DMS 273 treated with DMSO at 0.1 percent for 48 hours (cell line): ENCODE results near the gene TSPAN10.
"Not testable (repeated sequence)": the region's sequence is repeated elsewhere in the genome, so short reads cannot be mapped to it uniquely, and the experiment has no call there.

Experiments
- DNase-seq: peaks from one replicate; lab custom pipeline; 2025; lab: John Stamatoyannopoulos, UW

TSPAN10 gene

DNA sequence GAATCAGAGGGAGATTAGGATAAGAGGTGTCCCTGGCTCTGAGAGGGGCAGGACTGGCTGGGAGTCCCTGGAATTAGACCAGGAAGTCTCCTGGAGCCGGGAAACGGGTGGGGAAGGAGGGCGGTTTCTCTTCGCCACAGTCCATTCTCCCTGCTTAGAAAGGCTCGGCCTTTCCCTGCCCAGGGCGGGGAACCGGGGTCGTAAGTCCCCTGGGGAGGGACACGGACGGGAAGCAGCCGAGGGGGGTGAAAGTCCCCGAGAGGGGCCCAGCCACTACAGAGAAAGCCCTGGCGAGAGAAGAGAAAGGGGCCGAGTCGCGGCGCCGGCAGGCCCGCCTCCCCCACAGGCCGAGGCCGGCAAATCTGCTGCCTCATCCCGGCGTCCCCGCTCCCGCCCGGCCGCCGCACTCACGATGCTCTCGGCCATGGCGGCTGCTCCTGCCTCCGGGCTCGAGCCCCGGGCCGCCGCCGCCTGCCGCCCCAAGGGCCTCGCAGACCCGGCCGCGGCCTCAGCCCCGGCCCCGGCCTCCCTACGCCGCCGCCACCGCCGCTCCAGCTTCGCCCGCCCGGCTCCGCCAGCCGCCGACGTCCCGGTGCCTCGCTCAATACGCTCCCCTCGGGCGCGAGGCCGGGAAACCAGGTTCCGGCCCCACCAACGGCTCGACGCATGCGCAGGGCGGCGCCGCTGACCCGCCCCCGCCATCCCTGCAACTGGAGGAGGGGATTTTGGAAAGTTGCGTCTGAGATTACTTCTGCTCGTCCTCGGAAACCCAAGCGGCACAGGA, at the start of gene TSPAN10, which contains the start of gene NPLOC4:
Gene TSPAN10 (plus strand): TSS at position 692 of the 784 bp plus-strand sequence. CDS start 5,217 bp downstream, outside the sequence.
Gene NPLOC4 (minus strand): TSS at position 608 of the 784 bp plus-strand sequence. CDS start 182 bp downstream, at position 426.
- peak; percentile 55 for DNase-seq

DNA sequence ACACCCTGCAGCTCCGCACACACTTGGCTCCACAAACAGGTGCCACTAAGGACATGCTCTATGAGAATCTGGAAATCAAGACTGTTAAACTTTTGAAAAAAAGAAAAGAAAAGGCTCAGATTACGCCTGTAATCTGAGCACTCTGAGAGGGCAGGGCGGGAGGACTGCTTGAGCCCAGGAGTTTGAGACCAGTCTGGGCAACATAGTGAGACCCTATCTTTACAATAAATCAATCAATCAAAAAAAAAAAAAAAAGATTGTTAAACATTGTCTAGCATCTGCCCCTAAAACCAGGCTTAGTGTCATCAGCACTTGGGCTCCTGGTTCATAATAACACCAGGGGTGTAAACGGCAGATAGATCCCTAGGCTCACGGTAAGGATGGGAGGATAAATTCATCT, 47.4 kb upstream of the TSPAN10 start:
- DNase-seq: no peak

DNA sequence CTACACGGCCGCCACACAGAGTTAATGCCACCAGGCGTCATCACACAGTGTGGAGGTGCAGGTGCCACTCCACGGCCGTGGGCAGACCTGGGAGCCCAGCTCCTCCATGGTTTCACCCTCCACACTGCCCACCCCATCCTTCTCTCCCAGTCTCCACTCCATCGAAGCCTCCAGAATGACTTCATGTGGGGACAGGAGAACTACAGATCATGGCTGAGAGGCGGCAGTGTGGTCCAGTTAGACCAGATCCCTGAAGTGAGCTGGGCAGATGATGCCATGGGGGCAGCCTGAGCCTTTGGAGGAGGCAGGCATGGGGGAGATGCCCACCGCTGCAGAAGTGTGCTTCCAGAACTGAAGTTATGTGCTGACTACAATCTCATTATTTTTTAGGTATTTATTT, 46.9 kb upstream of the TSPAN10 start:
- DNase-seq: no peak

DNA sequence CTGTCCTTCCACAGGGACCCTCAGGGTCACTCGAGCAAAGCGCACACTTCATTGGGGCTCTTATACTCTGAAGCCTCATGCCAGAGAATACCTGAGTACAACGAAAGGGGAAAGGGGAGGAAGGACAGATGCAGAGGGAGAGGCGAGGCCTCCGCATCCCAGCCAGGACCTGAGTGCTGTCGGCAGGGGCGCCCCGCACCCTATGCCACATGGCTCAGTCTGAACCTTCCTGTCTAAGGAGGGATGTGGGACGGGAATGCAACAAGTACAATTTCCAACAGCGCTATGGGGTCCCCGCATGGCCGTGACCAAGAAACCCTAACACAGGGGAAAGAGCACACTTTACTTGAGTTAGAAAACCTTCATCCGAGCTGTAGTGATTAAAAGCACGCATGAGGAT, 45.0 kb upstream of the TSPAN10 start:
- no peak for DNase-seq

DNA sequence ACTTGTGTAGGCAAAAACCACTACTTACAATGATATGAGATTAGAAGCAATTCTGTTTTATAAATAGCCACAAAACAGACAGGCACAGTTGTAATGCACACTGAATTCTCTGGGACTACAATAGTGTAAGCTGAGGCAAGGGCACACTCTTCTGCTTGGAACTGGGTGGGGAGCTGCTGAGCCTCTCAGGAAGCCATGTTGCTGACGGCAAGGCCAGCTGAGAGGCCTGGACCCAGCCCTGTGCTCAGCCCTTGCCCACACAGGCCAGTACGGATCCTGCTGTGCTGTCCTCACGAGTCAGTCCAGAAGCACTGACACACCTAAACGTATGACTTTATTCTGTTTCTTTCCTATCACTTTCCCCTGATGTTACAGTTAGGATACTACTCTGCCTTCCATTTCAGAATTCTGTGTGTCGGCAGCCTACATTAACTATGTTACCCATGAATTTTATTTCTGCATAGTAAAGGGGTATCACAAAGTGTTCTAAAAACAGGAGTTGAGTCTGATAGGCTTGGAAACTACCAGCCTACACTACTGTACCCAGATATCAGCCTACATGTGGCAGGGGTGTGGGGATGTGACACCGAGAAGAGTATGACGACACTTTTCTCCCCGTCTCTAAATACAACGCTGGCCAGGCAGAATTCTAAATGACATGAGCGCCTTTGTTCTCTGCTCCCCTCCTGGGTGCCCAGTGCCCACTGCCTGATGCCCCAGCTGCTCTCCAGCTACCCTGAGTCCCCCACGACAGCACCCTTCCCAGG, 43.7 kb upstream of the TSPAN10 start:
- DNase-seq: no peak

DNA sequence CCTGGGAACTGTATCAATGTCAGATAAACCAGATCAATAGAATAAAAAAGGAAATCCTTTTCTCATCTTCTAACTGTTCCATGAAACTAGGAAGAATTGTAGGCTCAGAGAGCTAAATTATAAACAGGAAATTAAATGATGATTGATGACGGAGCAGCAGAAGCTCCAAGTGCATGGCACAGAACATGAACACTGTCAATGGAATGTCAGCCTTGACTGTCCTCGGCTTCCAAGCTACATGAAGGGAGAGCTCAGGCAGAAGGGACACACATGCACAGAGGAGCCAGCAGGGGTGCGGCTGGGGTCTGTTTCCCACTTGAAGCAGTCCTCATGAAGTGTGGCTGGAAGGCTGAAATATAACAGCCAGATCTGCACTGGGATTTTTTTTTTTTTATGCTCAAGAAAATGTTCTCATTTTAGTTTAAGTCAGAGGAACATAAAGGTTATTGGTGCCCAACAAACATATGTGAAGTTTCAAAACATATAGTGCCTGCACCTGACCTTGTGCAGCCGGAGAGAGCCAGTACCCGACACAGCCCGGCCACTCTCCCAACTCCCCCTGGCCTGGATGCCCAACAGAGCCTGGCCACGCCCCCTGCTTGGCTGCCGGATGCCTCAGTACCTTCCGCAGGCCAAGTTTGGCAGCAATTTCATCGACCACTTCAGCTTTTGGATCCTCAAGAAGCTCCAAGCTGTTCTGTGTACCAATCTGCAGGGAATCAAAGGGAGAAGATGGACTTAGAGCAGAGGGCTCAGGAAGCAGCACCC, 37.1 kb upstream of the TSPAN10 start:
- no peak for DNase-seq

DNA sequence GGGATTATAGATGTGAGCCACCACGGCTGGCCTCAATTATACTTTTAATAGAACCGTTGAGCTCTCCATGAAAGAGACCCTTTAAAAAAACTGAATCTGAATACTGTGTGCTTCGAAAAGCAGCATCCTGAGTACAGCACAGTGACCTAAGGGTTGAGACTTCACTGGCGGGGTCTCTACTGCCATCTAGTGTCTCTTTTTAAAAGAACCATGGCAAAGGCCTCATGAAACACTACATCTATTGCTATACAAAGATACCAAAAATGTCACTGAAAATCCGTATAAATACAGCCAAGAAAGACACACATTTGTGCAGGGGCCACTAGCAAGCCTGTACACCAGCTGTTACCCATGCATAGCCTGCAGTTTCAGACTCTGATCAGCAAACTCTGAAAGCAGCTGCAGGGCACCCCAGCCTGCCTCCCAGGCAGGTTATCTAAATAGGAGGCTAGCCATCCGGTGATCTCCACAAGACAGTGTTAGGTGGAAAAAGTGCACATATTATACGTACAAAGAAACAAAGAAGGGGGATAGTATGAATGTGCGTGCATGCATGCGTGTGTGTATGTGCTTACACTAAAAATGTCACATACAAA, 35.4 kb upstream of the TSPAN10 start:
- peak; percentile 14 for DNase-seq

DNA sequence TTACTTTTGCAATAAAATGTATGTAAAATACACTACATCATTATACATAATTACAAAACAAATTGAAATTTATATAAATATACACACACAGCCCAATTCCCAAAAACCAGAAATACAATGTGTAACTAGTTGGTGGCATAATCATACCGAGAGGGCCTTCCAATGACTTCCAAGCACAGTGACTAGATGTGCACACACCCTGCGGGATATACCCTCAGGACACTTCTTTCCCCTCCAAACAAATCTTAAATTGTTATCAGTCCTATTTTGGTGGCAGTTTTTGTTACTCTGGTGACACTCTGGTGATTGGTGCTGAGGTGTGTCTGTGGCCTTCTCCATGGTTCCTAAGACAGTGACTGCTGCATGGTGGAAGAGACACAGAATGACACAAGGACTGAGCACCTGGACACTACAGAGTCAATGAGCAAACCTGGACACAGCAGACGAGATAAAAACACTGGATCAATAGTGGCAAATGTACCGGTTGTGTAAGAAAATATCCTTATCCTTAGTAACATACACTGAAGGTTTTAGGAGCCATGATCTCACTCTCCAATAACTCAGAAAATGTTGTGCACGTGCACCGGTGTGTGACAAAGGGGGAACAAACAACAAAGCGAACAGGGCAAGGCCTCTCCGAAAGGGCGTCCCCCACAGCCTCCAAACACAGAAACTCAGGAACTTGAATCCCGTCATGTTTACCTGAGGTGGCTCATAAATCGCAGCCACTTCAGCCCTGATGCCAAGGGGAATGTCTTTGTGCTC, 33.0 kb upstream of the TSPAN10 start:
- no peak for DNase-seq

DNA sequence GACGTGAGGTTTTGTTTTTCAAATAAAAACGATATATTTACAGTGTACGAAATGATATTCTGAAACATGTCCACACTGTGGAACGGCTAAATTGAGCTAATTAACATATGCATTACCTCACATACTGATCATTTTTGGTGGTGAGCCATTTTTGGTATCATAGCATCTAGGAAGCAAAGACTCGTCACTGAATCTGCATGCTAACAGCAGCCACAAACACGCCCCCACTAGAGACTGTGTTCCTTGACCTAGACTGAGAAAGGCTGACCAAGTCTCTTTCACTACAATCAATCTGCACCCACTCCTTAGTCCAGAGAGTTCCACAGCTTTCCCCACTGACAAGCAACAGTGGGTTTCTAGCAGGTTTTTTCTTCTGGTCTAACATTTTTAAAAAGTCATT, 29.6 kb upstream of the TSPAN10 start:
- no peak for DNase-seq

DNA sequence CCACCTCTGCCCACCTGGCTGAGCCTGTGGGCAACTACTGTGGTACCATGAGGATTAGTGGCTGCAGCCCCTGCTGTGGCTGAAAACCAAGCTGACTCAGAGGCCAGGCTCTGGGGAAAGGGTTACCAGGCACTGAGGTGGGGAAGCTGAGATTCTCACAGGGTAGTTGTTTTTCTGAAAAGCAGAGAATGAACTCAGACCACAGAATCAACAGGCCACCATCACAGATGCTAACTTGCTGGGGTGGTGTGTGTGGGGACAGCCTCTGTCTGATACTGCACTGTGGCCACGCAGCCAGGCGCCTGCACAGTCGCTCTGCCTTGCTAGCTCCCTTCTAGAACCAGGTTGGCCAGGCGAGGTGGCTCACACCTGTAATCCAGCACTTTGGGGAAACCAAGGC, 28.9 kb upstream of the TSPAN10 start:
- DNase-seq: no peak

DNA sequence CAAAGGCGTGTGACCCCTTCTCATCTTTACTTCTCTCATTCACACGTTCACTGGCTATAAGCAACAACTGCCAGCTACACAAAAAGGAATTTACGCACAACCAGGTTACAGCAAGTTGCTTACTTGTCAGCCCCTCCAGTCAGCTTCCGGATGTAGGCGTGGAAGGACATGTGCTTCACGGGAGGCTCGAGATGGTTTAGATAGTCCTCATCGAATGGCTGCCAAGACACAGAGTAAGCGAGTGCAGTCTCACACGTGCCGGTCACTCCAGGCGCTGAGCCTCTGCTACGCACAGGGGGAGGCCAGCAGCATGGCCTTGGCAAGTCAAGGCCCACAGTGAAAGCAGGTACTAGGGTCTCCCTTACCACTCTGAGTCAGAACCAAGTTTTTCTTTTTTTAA, 28.4 kb upstream of the TSPAN10 start:
- no peak for DNase-seq

DNA sequence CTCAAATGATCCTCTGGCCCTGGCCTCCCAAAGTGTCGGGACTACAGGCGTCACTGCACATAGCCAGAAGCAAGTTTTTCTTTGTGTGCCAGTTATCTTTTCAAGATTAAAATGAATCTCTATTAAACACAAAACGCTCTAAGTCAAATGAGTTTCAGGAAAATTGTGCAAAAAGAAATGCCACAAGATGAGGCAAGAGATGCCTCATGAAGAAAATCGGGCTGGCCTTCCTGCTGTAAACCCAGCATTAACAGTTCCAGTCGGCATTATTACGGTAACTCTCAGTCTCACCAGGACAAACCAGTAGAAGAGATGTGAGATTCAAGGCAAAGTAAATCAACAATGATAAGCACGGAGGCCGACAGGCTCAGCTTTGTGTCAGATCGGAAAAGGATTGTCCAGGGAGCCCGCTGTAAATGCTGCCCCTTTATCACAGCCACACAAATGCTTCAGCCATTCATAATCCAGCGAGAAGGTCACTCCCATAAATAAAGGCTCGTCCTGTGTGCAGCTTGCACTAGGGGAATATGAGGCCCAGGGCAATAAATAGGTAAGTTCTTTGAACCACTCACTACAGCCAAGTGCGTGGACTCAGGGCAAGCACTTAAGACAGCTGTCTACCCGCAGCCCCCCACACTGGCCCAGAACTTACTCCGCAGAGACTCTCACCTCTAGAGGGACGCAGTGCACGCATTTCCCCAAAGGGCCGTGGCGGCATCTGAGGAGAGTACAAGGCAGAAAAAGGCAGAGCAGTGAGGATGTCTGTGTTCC, 27.3 kb upstream of the TSPAN10 start:
- no peak for DNase-seq

DNA sequence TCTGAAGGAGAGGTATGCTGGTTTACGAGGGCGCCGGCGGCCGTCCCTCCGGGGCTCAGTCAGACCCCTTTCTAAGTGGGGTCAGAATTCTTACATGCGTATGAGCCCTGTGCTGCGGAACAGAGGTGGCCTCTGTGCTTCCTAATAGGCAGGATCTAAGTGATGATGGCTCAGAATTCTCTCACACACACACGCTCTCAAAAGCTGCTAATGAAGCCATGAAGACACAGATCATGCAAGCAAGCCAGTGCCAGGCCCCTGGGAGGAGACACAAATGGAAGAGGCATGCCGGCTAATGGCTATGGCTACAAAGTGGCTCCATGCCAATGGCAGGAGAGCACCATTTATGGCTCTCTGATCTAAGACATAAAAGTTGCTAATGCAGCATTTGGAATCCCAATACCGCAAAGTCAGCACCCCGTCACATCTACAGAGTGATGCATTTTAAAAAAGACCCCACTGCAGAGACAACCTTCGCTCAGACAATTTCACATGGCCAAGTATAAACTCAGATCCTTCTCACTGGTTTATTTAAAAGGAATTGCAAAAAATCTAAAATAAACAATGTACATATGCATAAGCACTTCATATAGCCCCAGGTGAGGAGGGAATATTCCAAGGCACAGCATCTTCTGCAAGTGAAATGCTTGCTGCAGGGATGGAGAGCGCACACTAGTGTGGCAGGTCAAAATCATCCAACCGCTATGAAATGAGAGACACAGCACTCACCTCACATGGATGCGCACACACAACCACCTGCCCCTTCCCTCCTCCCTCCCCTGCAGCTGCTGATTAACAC, 24.6 kb upstream of the TSPAN10 start:
- DNase-seq: no peak

DNA sequence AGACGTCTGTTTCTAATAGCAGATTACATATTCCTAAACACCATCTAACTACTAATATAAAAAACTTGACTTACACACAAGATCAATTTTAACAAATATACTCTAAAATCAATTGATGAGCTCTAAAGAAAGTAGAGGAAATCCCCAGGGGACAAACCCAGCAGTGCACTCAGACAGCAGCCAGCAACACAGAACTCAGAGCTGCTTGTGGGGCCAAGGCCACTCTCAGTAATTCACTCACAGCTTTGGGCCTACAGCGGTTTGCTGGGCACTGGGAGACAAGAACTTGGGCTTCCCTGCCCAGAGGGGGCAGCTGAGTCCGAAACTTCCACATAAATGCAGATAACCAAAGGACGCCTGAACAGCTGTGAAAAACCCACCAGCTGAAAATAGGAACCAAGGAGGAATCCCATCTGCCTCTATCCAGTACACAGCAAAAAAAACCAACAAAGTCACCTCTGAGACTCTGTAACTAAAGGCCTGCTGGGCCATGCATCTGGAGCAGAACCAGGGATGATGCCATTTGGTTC, 21.5 kb upstream of the TSPAN10 start:
- no peak for DNase-seq

DNA sequence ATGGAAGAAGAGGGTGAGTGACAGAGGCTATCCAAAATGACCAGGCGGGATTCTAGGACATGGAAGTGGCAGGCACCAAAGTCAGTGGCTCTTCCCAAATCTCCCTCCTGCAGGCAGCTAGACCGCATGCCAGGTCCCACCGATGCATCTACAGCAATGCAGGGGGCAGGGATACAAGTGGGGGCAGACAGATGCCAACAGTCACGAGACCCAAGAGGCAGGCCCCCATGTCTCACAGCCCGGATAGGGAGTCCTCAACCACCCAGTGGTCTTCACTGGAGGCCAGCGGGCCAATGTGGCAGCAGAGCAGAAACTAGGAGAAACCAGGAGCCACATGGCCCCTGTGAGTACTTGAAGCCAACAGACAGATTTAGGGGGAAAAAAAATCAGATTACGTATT, 20.1 kb upstream of the TSPAN10 start:
- no peak for DNase-seq

DNA sequence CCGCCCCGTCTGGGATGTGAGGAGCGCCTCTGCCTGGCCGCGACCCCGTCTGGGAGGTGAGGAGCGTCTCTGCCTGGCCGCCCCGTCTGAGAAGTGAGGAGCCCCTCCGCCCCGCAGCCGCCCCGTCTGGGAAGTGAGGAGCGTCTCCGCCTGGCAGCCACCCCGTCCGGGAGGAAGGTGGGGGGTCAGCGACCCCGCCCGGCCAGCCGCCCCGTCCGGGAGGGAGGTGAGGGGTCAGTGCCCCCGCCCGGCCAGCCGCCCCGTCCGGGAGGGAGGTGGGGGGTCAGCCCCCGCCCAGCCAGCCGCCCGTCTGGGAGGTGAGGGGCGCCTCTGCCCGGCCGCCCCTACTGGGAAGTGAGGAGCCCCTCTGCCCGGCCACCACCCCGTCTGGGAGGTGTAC, 18.7 kb upstream of the TSPAN10 start:
- not testable (repeated sequence) for DNase-seq

DNA sequence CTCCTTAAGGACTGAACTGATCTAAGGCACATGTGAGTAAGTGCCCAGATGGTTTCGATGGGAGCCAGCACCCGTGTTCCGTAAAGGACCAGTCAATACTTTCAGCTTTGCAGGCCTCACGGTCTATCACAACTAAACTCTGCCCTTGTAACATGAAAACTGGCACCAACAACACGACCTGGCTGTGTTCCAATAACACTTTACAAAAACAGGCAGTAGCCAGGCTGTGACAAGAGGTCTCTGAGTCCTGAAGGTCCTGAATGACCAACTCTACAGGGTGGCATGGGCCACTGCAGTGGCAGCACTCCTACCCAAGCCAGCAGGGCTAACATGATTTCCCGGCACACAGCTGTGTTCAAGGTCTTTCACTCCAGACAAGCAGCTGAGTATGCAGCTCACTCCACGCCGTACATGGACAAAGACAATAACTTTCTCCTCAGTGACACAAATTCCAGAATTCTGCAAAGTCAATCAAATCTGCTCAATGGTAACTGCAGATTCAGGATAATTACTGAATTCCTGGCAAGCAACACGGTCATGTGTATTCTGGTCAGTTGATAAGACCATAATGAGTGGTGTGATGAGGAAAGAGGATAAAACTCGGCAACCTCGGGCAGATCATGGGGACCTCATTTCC, 15.4 kb upstream of the TSPAN10 start:
- DNase-seq: no peak

DNA sequence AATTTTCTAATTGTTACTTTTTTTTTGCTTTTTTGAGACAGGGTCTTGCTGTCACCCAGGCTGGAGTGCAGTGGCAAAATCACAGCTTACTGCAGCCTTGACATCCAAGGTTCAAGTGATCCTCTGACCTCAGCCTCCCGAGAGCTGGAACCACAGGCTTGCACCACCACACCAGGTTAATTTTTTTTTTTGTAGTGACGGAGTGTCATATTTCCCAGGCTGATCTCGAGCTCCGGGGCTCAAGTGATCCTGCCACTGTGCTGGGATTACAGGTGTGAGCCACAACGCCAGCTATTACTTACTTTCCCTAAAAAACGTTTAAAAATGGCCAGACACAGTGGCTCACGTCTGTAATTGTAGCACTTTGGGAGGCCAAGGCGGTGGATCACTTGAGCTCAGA, 6.7 kb upstream of the TSPAN10 start:
- no peak for DNase-seq

DNA sequence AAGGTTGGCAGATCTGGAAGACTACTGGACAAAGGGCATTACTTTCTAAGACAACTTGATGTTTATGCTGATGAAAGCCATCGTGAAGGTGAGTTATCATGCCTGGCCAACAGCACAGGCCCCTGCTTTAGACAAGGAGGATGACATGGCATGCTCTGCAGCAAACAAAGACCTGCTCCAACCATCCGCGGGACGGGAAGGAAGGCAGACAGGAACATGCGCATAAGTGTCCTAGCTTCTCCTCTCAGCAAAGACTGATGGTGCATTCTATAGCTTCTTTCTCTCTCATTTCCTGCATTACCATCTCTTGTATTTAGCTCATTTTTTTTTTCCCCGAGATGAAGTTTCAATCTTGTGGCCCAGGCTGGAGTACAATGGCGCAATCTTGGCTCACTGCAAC, 5.5 kb upstream of the TSPAN10 start:
- no peak for DNase-seq
